HepG2 (cell line): ENCODE results near the gene PSKH1. TPM values are rescaled to one million over a fixed set of nuclear protein-coding genes. Genes with fewer than 3 reads are reported as not detected.

Experiments used
- ATAC-seq: fragments of 200-7000 bp; cut with Tn5 transposase; 3 replicates; pipeline ENCODE4 v1.9.1; 2020; ENCODE audit warnings: mild to moderate bottlenecking, moderate library complexity
- BruUV-seq: library from RNA; stranded (reverse); fragments of 400-500 nt; replicated peaks from 2 replicates; lab custom pipeline; 2021; lab: Mats Ljungman, UMichigan
- CTCF ChIA-PET: fragments of 300-600 bp; formaldehyde crosslinking; extraction: SDS; loops from one replicate; lab custom pipeline; 2021; ENCODE audit warnings: low total read pairs, inconsistent platforms, low intra/inter-chr PET ratio; lab: Yijun Ruan, JAX
- POLR2A ChIA-PET: fragments of 350-600 bp; sonication (Branson Sonifier 250); formaldehyde crosslinking; loops from one replicate; lab custom pipeline; 2020; ENCODE audit warnings: antibody characterized with exemption, inconsistent platforms; lab: Yijun Ruan, JAX
- DNase-seq: peaks from one replicate; pipeline ENCODE4 v3.0.0-alpha.2; 2015; ENCODE audit warnings: low spot score
- FAIRE-seq: peaks from 3 replicates; lab custom pipeline; 2011; peaks lifted over from hg19 to GRCh38; lab: Jason Lieb, UNC
- H2AFZ ChIP-seq: one replicate; pipeline ENCODE4 v1.6.1; 2011; ENCODE audit warnings: low read length, inconsistent platforms
- H3K27ac ChIP-seq: fragments of 300-600 bp; 3 replicates; pipeline ENCODE4 v1.8.0; 2011; ENCODE audit warnings: mixed run types, mild to moderate bottlenecking, mixed read lengths, low read length, inconsistent platforms; ENCODE audit not compliant: insufficient read depth; ENCODE audit errors: extremely low read length
- H3K27me3 ChIP-seq, 2 experiments: fragments of 200-600 bp in 1 of 2; 2 replicates in 1 of 2; 3 replicates in 1 of 2; pipeline versions ENCODE4 v1.6.0 to v1.8.0; 2011; ENCODE audit warnings: low read length in 2 of 2, mild to moderate bottlenecking in 2 of 2, moderate library complexity in 2 of 2, inconsistent platforms in 1 of 2; ENCODE audit not compliant: insufficient read depth in 2 of 2, control insufficient read depth in 1 of 2
- H3K36me3 ChIP-seq, 2 experiments: fragments of 200-600 bp in 1 of 2; replicated peaks in 1 of 2; 2 replicates in 1 of 2; 3 replicates in 1 of 2; pipeline versions ENCODE4 v1.5.1 to v1.8.0; 2011; ENCODE audit warnings: low read length in 2 of 2, inconsistent platforms in 1 of 2; ENCODE audit not compliant: insufficient read depth in 2 of 2, control insufficient read depth in 1 of 2
- H3K4me1 ChIP-seq: 2 replicates; pipeline ENCODE4 v1.5.1; 2012; ENCODE audit warnings: low read length, inconsistent platforms; ENCODE audit not compliant: insufficient read depth
- H3K4me2 ChIP-seq: 2 replicates; pipeline ENCODE4 v1.6.0; 2011; ENCODE audit warnings: low read depth, low read length, inconsistent platforms
- H3K4me3 ChIP-seq, 3 experiments: fragments of 200-600 bp in 1 of 3; sonication (generic), shearing (Covaris generic) in 1 of 3; replicated peaks in 1 of 3; 2 replicates each; pipeline ENCODE4 v1.5.1; 2011 to 2016; ENCODE audit warnings: low read length in 3 of 3, inconsistent platforms in 2 of 3, low read depth in 2 of 3, mild to moderate bottlenecking in 2 of 3, control low read depth in 1 of 3, mixed read lengths in 1 of 3; ENCODE audit not compliant: insufficient read depth in 1 of 3
- H3K79me2 ChIP-seq: one replicate; pipeline ENCODE4 v1.6.1; 2011; ENCODE audit warnings: low read length, inconsistent platforms; ENCODE audit not compliant: insufficient read depth
- H3K9ac ChIP-seq: 2 replicates; pipeline ENCODE4 v1.6.0; 2011; ENCODE audit warnings: mild to moderate bottlenecking, low read depth, low read length, inconsistent platforms; ENCODE audit not compliant: insufficient read depth
- H3K9me3 ChIP-seq: 2 replicates; pipeline ENCODE4 v1.5.1; 2012; ENCODE audit warnings: mild to moderate bottlenecking, low read length
- H4K20me1 ChIP-seq: 2 replicates; pipeline ENCODE4 v1.6.0; 2011; ENCODE audit warnings: inconsistent platforms, mild to moderate bottlenecking, low read length, moderate library complexity; ENCODE audit not compliant: insufficient read depth
- BRD4 ChIP-seq: sonication (generic); formaldehyde crosslinking; IDR thresholded peaks from 2 replicates; pipeline ENCODE4 v1.4.0; 2020; ENCODE audit warnings: missing genetic modification reagents
- EED ChIP-seq: sonication (generic); formaldehyde crosslinking; IDR thresholded peaks from 2 replicates; pipeline ENCODE4 v1.5.0; 2020; ENCODE audit warnings: mild to moderate bottlenecking, missing genetic modification reagents
- SP4 ChIP-seq: sonication (generic); formaldehyde crosslinking; IDR thresholded peaks from 2 replicates; pipeline ENCODE4 v1.8.1; 2023; ENCODE audit warnings: mild to moderate bottlenecking, missing genetic modification reagents
- ZMAT3 ChIP-seq: sonication (generic); formaldehyde crosslinking; conservative IDR thresholded peaks from 2 replicates; pipeline ENCODE4 v1.7.0; 2021; ENCODE audit warnings: missing genetic modification reagents
- ZNF343 ChIP-seq: sonication (generic); formaldehyde crosslinking; IDR thresholded peaks from 2 replicates; pipeline ENCODE4 v1.4.0; 2020; ENCODE audit warnings: mild to moderate bottlenecking, missing genetic modification reagents
- ZNF530 ChIP-seq: sonication (generic); formaldehyde crosslinking; IDR thresholded peaks from 2 replicates; pipeline ENCODE4 v1.5.0; 2020; ENCODE audit warnings: low read depth, mild to moderate bottlenecking, missing genetic modification reagents
- ZNF556 ChIP-seq: sonication (generic); formaldehyde crosslinking; IDR thresholded peaks from 2 replicates; pipeline ENCODE4 v1.4.0; 2020; ENCODE audit warnings: mild to moderate bottlenecking, missing genetic modification reagents, borderline replicate concordance
- ZNF598 ChIP-seq: sonication (generic); formaldehyde crosslinking; IDR thresholded peaks from 2 replicates; pipeline ENCODE4 v1.5.1; 2020; ENCODE audit warnings: mild to moderate bottlenecking, missing genetic modification reagents, borderline replicate concordance
- WGBS: methylation state at CpG from one replicate; pipeline ENCODE4 v1.1.6; 2017; ENCODE audit warnings: low lambda C conversion rate; 5-methylcytosine and 5-hydroxymethylcytosine counted together
- in situ Hi-C: cut with HindIII; loops from 2 replicates; pipeline ENCODE4 v1.10.0; 2017; ENCODE audit warnings: low pct_unique_long_range_greater_than_20kb; ENCODE audit not compliant: extremely low pct_ligation_motif_present
- intact Hi-C: fragments of 100-400 bp; cut with micrococcal nuclease; formaldehyde crosslinking; loops from one replicate; pipeline ENCODE4 v1.10.0; 2022; ENCODE audit not compliant: unreplicated experiment
- polyA plus RNA-seq, 8 experiments: library from polyadenylated mRNA; depleted of rRNA in 3 of 8; stranded (reverse) in 7 of 8; unstranded in 1 of 8; fragments of >200 nt; fragmentation: Illumina TruSeq in 4 of 8; extraction: Trizol in 4 of 8; gene quantifications; 2 replicates each; pipeline versions ENCODE4 v1.2.1 to v1.2.3, GENCODE V29; 2011 to 2016; ENCODE audit warnings: low read depth in 4 of 8, missing spikeins in 1 of 8, mixed read lengths in 1 of 8; ENCODE audit not compliant: insufficient read depth in 1 of 8
- total RNA-seq, 5 experiments: library from RNA; depleted of rRNA; stranded (reverse); fragments of >200 nt; fragmentation: Illumina TruSeq; extraction: Trizol; gene quantifications; 2 replicates each; pipeline ENCODE4 v1.2.3, GENCODE V29; 2016; ENCODE audit warnings: low read depth in 1 of 5
- TF ChIP-seq, protein P1 (sequence below): sonication (generic); formaldehyde crosslinking; IDR thresholded peaks from 2 replicates; pipeline ENCODE4 v1.8.1; 2022; ENCODE audit warnings: mild to moderate bottlenecking, missing genetic modification reagents
- TF ChIP-seq, protein P2 (sequence below): sonication (generic); formaldehyde crosslinking; IDR thresholded peaks from 2 replicates; pipeline ENCODE4 v1.5.0; 2020; ENCODE audit warnings: missing genetic modification reagents, mild to moderate bottlenecking, borderline replicate concordance
- TF ChIP-seq, protein P3 (sequence below): sonication (generic); formaldehyde crosslinking; IDR thresholded peaks from 2 replicates; pipeline ENCODE4 v1.4.0; 2020; ENCODE audit warnings: missing genetic modification reagents, borderline replicate concordance
- TF ChIP-seq, protein P4 (sequence below): IDR thresholded peaks from 2 replicates; pipeline ENCODE4 v1.4.0; 2020; ENCODE audit warnings: mild to moderate bottlenecking, missing genetic modification reagents
- TF ChIP-seq, protein P5 (sequence below): sonication (generic); formaldehyde crosslinking; IDR thresholded peaks from 2 replicates; pipeline ENCODE4 v1.5.0; 2020; ENCODE audit warnings: missing genetic modification reagents

Gene PSKH1
- total and polyA plus RNA-seq, 2 of the 13 experiments (the other 11 are each of a cell fraction or from before 2014, with no cell fraction given): 8.4 to 19.1 TPM

DNA sequence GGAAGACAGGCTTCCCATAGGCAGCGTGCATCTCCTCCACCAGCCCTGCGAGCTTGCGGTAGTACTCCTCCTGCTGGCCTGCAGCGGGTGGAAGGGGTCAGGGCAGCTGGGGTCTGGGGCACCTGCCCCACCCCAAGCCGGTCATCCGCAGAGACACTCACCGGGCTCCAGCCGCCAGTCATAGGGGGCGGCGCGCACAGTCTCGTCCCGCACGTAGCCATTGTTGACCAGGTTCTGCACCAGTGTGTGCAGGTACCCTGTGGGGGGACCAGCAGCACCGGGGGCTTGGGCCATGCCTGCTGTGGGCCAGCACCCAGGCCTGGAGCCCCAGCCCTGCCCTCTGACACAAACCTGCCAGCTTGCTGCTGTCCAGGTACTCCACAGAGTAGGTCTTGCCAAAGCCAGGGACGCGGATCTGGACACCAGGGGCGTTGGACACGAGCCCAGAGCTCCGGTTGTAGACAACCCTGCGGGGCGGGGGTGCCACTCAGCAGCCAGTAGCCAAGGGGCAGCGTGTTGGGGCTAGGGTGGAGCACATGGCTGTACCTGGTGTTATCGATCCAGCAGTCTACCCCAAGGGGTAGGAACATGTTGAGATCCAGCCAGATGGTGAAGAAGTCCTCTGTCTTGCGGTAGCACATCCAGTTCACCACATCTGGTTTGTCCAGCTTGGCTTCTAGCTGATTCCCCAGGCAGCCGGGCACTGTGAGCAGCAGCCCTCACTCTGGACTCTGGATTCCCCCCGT is 49.6 kb downstream of the PSKH1 start:
- ATAC-seq: peak; percentile 27
- DNase-seq: peak; percentile 38
- Histone ChIP-seq H3K4me2 (peak overlapping the region; percentile 72), H3K4me1 (peaks cover 54% of the 10 kb centered on the region), H3K4me3 (peak overlapping the region in 2 of 3 experiments; percentile 55 to 65; a peak in 3 of 6 replicates), H3K27ac (peak overlapping the region; percentile 85), H3K9ac (peak overlapping the region; percentile 59), H3K36me3 (peaks cover 26 to 41% of the 10 kb centered on the region in 2 experiments), H3K9me3 (no peaks in the 10 kb centered on the region), H3K27me3 (no peaks in the 10 kb centered on the region), H2AFZ (no peak overlapping the region), H3K79me2 (no peaks in the 10 kb centered on the region), H4K20me1 (peaks cover 17% of the 10 kb centered on the region; the same call in 1 of the 2 replicates)
- TSS peak; percentile 54 for BruUV-seq
- ChIA-PET CTCF (interaction anchor here (1.3 kb wide), 2 partner anchors 59 to 126 kb away, joined by 8 read pairs; no protein-coding TSS in a partner anchor), POLR2A (interaction anchor here (0.8 to 13.6 kb wide), 20 partner anchors 8 to 321 kb away, joined by 3 to 226 read pairs (median 8); partner anchors contain the start of genes ACD, CTRL, DDX28 and DUS2)
- 32% methylated on average over 14 of the region's 27 CpGs for WGBS
- peak; percentile 18 for FAIRE-seq
- intact Hi-C loops (loop anchor here (1.0 to 2.0 kb wide), 3 partner anchors 7 to 98 kb away; partner anchors contain the start of gene SLC12A4), in situ Hi-C loops (loop anchor here (5.0 kb wide), 1 partner anchor 100 kb away; no protein-coding TSS in a partner anchor)
- TF ChIP-seq ZNF556: peak; percentile 59; the same call in 1 of the 2 replicates
- TF ChIP-seq SP4 (CRISPR knock-in tag): 0 out of 2 replicates have a peak, but pooled peaks have one; percentile 21
- TF ChIP-seq, protein P1, sequence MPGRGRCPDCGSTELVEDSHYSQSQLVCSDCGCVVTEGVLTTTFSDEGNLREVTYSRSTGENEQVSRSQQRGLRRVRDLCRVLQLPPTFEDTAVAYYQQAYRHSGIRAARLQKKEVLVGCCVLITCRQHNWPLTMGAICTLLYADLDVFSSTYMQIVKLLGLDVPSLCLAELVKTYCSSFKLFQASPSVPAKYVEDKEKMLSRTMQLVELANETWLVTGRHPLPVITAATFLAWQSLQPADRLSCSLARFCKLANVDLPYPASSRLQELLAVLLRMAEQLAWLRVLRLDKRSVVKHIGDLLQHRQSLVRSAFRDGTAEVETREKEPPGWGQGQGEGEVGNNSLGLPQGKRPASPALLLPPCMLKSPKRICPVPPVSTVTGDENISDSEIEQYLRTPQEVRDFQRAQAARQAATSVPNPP: no peak
- TF ChIP-seq BRD4 (CRISPR knock-in tag): peak; percentile 29; the same call in 1 of the 2 replicates
- TF ChIP-seq ZMAT3: 0 out of 2 replicates have a peak, but pooled peaks have one; percentile 0
- TF ChIP-seq ZNF530 (CRISPR knock-in tag): no peak
- TF ChIP-seq, protein P2, sequence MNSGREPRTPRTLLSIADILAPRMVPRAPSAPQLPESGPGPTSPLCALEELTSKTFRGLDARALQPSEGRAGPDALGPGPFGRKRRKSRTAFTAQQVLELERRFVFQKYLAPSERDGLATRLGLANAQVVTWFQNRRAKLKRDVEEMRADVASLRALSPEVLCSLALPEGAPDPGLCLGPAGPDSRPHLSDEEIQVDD (CRISPR knock-in tag): 0 out of 2 replicates have a peak, but pooled peaks have one; percentile 45
- TF ChIP-seq, protein P3, sequence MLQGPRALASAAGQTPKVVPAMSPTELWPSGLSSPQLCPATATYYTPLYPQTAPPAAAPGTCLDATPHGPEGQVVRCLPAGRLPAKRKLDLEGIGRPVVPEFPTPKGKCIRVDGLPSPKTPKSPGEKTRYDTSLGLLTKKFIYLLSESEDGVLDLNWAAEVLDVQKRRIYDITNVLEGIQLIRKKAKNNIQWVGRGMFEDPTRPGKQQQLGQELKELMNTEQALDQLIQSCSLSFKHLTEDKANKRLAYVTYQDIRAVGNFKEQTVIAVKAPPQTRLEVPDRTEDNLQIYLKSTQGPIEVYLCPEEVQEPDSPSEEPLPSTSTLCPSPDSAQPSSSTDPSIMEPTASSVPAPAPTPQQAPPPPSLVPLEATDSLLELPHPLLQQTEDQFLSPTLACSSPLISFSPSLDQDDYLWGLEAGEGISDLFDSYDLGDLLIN: 0 out of 2 replicates have a peak, but pooled peaks have one; percentile 16
- TF ChIP-seq ZNF598: 0 out of 2 replicates have a peak, but pooled peaks have one; percentile 47
- TF ChIP-seq, protein P4, sequence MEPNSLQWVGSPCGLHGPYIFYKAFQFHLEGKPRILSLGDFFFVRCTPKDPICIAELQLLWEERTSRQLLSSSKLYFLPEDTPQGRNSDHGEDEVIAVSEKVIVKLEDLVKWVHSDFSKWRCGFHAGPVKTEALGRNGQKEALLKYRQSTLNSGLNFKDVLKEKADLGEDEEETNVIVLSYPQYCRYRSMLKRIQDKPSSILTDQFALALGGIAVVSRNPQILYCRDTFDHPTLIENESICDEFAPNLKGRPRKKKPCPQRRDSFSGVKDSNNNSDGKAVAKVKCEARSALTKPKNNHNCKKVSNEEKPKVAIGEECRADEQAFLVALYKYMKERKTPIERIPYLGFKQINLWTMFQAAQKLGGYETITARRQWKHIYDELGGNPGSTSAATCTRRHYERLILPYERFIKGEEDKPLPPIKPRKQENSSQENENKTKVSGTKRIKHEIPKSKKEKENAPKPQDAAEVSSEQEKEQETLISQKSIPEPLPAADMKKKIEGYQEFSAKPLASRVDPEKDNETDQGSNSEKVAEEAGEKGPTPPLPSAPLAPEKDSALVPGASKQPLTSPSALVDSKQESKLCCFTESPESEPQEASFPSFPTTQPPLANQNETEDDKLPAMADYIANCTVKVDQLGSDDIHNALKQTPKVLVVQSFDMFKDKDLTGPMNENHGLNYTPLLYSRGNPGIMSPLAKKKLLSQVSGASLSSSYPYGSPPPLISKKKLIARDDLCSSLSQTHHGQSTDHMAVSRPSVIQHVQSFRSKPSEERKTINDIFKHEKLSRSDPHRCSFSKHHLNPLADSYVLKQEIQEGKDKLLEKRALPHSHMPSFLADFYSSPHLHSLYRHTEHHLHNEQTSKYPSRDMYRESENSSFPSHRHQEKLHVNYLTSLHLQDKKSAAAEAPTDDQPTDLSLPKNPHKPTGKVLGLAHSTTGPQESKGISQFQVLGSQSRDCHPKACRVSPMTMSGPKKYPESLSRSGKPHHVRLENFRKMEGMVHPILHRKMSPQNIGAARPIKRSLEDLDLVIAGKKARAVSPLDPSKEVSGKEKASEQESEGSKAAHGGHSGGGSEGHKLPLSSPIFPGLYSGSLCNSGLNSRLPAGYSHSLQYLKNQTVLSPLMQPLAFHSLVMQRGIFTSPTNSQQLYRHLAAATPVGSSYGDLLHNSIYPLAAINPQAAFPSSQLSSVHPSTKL (CRISPR knock-in tag): peak; percentile 7; the same call in 1 of the 2 replicates
- TF ChIP-seq, protein P5, sequence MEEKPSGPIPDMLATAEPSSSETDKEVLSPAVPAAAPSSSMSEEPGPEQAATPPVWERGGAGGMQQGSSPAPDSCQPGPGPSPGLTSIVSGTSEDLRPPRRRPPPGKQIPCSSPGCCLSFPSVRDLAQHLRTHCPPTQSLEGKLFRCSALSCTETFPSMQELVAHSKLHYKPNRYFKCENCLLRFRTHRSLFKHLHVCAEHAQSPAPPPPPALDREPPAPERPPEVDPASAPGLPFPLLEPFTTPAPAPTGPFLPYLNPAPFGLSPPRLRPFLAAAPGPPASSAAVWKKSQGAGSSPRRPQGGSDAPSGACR (CRISPR knock-in tag): peak; percentile 79; the same call in 1 of the 2 replicates
- TF ChIP-seq EED (CRISPR knock-in tag): 0 out of 2 replicates have a peak, but pooled peaks have one; percentile 13
- peak; percentile 82 for TF ChIP-seq ZNF343
